ENCODE results near the gene P2RX1.

Gene P2RX1

DNA sequence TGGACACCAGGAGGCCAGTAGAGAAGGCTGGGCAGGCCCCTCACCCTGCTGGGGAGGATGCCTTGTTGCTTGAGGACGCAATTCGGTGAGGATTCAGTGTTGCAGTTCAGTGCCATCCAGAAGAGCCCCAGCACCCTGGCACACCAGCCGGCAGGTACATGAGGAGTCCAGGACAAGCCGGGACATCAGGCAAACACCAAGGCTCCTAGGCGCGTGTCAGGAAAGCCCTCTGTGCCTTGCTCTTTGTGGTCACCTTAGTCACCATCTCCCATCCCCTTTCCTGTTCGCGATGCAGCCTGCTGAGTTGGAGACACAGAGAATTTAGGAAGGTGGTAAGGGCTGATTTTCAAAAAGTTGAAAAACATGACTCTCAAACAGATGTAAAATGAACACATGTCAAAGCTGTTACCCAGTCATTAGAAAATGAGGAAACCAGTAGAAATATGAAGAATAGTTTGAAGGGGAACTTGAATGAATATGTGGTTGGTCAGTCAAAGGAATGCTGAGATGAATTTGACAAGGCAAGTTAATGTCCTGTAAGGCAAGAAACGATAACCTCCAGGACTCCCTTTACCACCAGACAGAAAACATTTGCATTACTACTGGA lies 67.9 kb downstream of the P2RX1 start:
- DNase-seq = no peak

- DNase-seq = no peak
These were observed 69.0 kb downstream of the P2RX1 start for GRCh38 chr17:3847165-3847670.

Data from KG1 (cell line).